Right lobe of liver (tissue), 6 donors: Measurements from ENCODE around the gene DHX34. TPM values are rescaled to one million over a fixed set of nuclear protein-coding genes. Genes with fewer than 3 reads are reported as not detected.
"Not testable (repeated sequence)": the region's sequence is repeated elsewhere in the genome, so short reads cannot be mapped to it uniquely, and the experiment has no call there.

ENCODE experiments used
- ATAC-seq, 4 donors: fragments of 200-7000 bp; cut with Tn5 transposase; one replicate each; pipeline ENCODE4 v1.9.1; 2020; ENCODE audit warnings: mild to moderate bottlenecking in 4 of 4, moderate library complexity in 4 of 4
- DNase-seq, 3 donors: peaks; one replicate each; pipeline ENCODE4 v3.0.0-alpha.2; 2020
- H3K27ac ChIP-seq, 3 donors: fragments of 200-600 bp; one replicate each; pipeline ENCODE4 v1.8.0; 2022
- H3K27me3 ChIP-seq, 2 donors: fragments of 200-600 bp; one replicate each; pipeline ENCODE4 v1.8.0; 2022
- H3K36me3 ChIP-seq, 4 donors: fragments of 200-600 bp; sonication (generic) in 1 of 4; one replicate each; pipeline versions ENCODE4 v1.5.1 to v1.8.0; 2017 to 2022; ENCODE audit warnings: control low read depth in 1 of 4
- H3K4me1 ChIP-seq, 4 donors: fragments of 200-600 bp; sonication (generic) in 1 of 4; one replicate each; pipeline versions ENCODE4 v1.5.1 to v1.8.0; 2017 to 2022; ENCODE audit warnings: control low read depth in 1 of 4
- H3K4me3 ChIP-seq, 3 donors: fragments of 200-600 bp; one replicate each; pipeline ENCODE4 v1.8.0; 2022
- H3K9me3 ChIP-seq, 4 donors: fragments of 200-600 bp; sonication (generic) in 1 of 4; one replicate each; pipeline versions ENCODE4 v1.5.1 to v1.8.0; 2017 to 2022; ENCODE audit warnings: control low read depth in 1 of 4
- POLR2A ChIP-seq: fragments of 450-650 bp; IDR thresholded peaks from one replicate; pipeline ENCODE4 v1.6.1; 2017; ENCODE audit warnings: antibody characterized with exemption, mild to moderate bottlenecking
- WGBS: methylation state at CpG from one replicate; pipeline ENCODE4 v1.1.6; 2018; ENCODE audit warnings: low coverage, low lambda C conversion rate; ENCODE audit not compliant: insufficient coverage; ENCODE audit errors: missing lambda C conversion rate; 5-methylcytosine and 5-hydroxymethylcytosine counted together
- intact Hi-C, 2 donors: fragments of 100-400 bp; cut with DNase I; formaldehyde crosslinking; loops; one replicate each; pipeline versions ENCODE4 v1.11.2 to v1.14.1; 2022
- total RNA-seq, 6 experiments: library from RNA; depleted of rRNA in 2 of 6; stranded (reverse); fragments of >200 nt in 2 of 6; fragmentation: NEBNext Ultra II Directional in 3 of 6; extraction: Animal tissue kit (Norgen Biotek cat#: 25700) in 3 of 6; gene quantifications; one replicate each; pipeline versions ENCODE4 v1.1.0 to v1.2.4, GENCODE V29; 2016 to 2023
- TF ChIP-seq, protein P1 (sequence below), 4 donors: fragments of 200-600 bp in 3 of 4; fragments of 450-650 bp in 1 of 4; IDR thresholded peaks; one replicate each; pipeline versions ENCODE4 v1.5.1 to v1.8.0; 2016 to 2022; ENCODE audit warnings: antibody characterized with exemption in 4 of 4, mild to moderate bottlenecking in 2 of 4
- donor health status: DM: no; HTN: yes; CAD: no.
- donor health status: DM: no; HTN: no; CAD: no.
- donor health status: DM: no; HTN: no; CAD: no.
- donor health status: DM: no; HTN: yes; CAD: no.
- donor health status: DM: no; HTN: yes; CAD: no.

DHX34 gene
- total RNA-seq, 6 experiments from 2014 or later = 5.2 to 11.9 (median 8.7) TPM

DNA sequence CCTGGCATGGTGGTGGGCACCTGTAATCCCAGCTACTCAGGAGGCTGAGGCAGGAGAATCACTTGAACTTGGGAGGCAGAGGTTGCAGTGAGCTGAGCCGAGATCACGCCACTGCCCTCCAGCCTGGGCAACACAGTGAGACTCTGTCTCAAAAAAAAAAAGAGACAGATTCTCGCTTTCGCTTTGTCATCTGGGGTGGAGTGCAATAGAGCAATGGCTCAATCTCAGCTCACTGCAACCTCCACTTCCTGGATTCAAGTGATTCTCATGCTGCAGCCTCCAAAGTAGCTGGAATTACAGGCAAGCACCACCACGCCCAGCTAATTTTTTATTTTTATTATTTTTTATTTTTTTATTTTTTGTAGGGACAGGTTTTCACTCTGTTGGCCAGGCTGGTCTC, 39.6 kb downstream of the DHX34 start:
- H3K27me3 ChIP-seq, intact Hi-C loops, H3K9me3 ChIP-seq, H3K4me3 ChIP-seq, H3K4me1 ChIP-seq, H3K36me3 ChIP-seq, DNase-seq: not testable (repeated sequence)
- 73% methylated on average over 5 of the region's 5 CpGs for WGBS
- peak in 3 of 4 donors; percentile 29 to 66 (median 34) for ATAC-seq
- peak overlapping the region in 1 of 3 donors; percentile 17 for H3K27ac ChIP-seq

DNA sequence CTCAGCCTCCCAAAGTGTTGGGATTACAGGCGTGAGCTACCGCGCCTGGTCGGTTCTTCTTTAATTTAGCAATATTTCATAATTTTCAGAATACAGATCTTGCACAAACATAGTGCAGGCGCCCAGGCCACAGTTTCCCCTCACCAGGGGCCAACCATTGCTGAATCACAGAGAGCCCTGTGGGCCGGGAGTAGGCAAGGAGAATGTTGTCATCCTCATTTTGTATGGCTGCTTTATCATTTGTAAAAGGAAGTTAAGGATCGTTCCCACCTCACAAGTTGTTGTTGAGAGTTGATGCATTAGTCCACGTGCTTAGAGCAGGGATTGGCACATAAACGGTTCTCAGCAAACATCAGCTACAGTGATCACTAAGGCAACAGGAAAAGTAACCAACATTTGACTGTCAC, 40.0 kb downstream of the DHX34 start:
- no peaks in the 10 kb centered on the region for H3K36me3 ChIP-seq
- TF ChIP-seq, protein P1, sequence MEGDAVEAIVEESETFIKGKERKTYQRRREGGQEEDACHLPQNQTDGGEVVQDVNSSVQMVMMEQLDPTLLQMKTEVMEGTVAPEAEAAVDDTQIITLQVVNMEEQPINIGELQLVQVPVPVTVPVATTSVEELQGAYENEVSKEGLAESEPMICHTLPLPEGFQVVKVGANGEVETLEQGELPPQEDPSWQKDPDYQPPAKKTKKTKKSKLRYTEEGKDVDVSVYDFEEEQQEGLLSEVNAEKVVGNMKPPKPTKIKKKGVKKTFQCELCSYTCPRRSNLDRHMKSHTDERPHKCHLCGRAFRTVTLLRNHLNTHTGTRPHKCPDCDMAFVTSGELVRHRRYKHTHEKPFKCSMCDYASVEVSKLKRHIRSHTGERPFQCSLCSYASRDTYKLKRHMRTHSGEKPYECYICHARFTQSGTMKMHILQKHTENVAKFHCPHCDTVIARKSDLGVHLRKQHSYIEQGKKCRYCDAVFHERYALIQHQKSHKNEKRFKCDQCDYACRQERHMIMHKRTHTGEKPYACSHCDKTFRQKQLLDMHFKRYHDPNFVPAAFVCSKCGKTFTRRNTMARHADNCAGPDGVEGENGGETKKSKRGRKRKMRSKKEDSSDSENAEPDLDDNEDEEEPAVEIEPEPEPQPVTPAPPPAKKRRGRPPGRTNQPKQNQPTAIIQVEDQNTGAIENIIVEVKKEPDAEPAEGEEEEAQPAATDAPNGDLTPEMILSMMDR (IDR thresholded peaks at IDR 0.05) = no peak
- no peak for TF ChIP-seq POLR2A
- DNase-seq (peak in 1 of 3 donors; percentile 70), ATAC-seq (peak; percentile 48 to 60 (median 54))
- H3K4me3 ChIP-seq = no peak overlapping the region
- 65% methylated on average over 9 of the region's 9 CpGs for WGBS
- H3K9me3 ChIP-seq = no peaks in the 10 kb centered on the region
- intact Hi-C loops = no loop called here
- H3K27ac ChIP-seq = peak overlapping the region in 1 of 3 donors; percentile 17
- no peaks in the 10 kb centered on the region for H3K27me3 ChIP-seq
- H3K4me1 ChIP-seq = no peaks in the 10 kb centered on the region

DNA sequence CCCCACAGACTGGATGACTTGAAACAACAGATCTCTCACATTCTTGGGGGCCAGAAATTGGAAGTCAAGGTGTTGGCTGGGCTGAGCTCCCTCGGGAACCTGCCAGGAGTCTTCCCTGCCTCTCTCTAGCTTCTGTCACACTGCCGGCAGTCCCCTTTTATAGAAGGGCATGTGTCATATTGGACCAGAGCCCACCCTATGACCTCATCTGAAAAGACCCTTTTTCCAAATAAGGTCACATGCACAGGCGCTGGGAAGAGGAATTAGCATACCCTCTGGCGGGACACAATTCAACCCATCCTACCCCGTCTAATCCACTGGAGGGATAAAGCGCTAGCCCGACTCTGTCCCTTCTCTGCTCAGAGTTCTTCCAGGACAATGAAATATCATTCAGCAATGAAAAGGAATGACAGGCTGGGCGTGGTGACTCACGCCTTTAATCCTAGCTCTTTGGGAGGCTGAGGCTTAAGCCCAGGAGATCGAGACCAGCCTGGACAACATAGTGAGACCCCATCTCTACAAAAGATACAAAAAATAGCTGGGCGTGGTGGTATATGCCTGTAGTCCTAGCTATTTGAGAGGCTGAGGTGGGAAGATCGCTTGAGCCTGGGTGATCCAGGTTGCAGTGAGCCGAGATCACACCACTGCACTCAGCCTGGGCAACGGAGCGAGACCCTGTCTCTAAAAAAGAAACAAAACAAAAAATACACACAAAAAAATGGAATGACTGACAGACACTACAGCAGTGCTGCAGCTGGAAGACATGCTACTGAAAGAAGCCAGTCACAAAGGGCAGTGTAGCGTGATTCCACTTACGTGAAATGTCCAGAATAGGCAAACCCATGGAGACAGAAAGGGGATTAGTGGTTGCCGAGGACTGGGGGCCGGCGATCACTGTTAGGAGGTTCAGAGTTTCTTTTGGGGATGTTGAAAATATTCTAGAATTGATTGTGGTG, 41.7 kb downstream of the DHX34 start:
- no peak for ATAC-seq
- 70% methylated on average over 20 of the region's 20 CpGs for WGBS
- Histone ChIP-seq H3K27me3 (no peaks in the 10 kb centered on the region), H3K4me1 (no peaks in the 10 kb centered on the region), H3K27ac (no peak overlapping the region), H3K4me3 (no peak overlapping the region), H3K9me3 (no peaks in the 10 kb centered on the region), H3K36me3 (no peaks in the 10 kb centered on the region)
- TF ChIP-seq POLR2A = no peak
- TF ChIP-seq, protein P1 (IDR thresholded peaks at IDR 0.05) = no peak
- no peak for DNase-seq
- intact Hi-C loops = loop anchor here (5.0 kb wide), 2 partner anchors 94 to 99 kb away; no protein-coding TSS in a partner anchor

DNA sequence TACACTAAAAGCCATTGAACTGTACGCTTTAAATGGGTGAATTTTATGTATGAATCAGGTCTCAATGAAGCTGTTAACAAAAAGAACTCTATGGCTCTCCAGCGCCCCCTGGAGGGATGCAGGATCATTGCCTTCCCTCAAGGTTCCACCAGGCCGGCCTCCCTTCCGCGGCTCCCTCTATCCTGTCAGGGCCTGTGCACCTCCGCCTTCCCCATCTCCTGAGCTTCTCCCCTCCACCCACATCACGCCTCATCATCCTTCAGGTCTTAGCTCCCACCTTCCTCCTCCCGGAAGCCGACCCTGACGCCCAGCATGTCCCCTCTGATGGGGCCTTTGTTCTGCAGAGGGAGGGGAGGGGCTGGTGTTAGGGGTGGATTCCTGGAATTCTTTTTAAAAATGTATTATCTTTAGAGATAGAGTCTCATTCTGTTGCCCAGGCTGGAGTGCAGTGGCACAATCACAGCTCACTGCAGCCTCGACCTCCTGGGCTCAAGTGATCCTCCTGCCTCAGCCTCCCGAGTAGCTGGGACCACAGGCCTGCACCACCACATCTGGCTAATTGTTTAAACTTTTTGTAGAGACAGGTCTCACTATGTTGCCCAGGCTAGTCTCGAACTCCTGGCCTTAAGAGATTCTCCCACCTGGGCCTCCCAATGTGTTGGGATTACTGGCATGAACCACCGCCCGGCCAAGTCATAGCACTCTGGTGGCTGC, 42.6 kb downstream of the DHX34 start:
- Histone ChIP-seq H3K36me3 (no peaks in the 10 kb centered on the region), H3K9me3 (no peaks in the 10 kb centered on the region), H3K27me3 (no peaks in the 10 kb centered on the region), H3K4me3 (no peak overlapping the region), H3K27ac (no peak overlapping the region), H3K4me1 (no peaks in the 10 kb centered on the region)
- DNase-seq (peak; percentile 81 to 87 (median 84)), ATAC-seq (peak; percentile 94 to 96 (median 94))
- 0% methylated on average over 5 of the region's 15 CpGs for WGBS
- intact Hi-C loops = loop anchor here (5.0 kb wide), 2 partner anchors 94 to 99 kb away; no protein-coding TSS in a partner anchor
- no peak for TF ChIP-seq POLR2A
- TF ChIP-seq, protein P1 (IDR thresholded peaks at IDR 0.05) = peak; percentile 91 to 95 (median 92)
